Right atrium auricular region (tissue), 2 donors: ENCODE results near the gene FEN1. TPM values are rescaled to one million over a fixed set of nuclear protein-coding genes. Genes with fewer than 3 reads are reported as not detected.

Experiments used
- DNase-seq: peaks from one replicate; pipeline ENCODE4 v3.0.0-alpha.2; 2019; ENCODE audit warnings: low spot score
- H3K27ac ChIP-seq, 2 donors: fragments of 200-600 bp; sonication (generic); 1 replicate in 1 of 2; 2 replicates in 1 of 2; pipeline ENCODE4 v1.5.1; 2016 to 2019
- H3K27me3 ChIP-seq, 2 donors: fragments of 200-600 bp; sonication (generic); one replicate each; pipeline versions ENCODE4 v1.5.1 to v1.6.0; 2017 to 2019
- H3K36me3 ChIP-seq: fragments of 200-600 bp; sonication (generic); one replicate; pipeline ENCODE4 v1.5.1; 2016
- H3K4me1 ChIP-seq, 2 donors: fragments of 200-600 bp; sonication (generic); one replicate each; pipeline versions ENCODE4 v1.5.1 to v1.6.0; 2017 to 2019
- H3K4me3 ChIP-seq, 2 donors: fragments of 200-600 bp; sonication (generic); 1 replicate in 1 of 2; 2 replicates in 1 of 2; pipeline ENCODE4 v1.5.1; 2017 to 2019; ENCODE audit warnings: mild to moderate bottlenecking in 1 of 2, moderate library complexity in 1 of 2
- H3K9me3 ChIP-seq, 2 donors: fragments of 200-600 bp; sonication (generic); one replicate each; pipeline ENCODE4 v1.5.1; 2019
- total RNA-seq, 2 donors: library from RNA; depleted of rRNA; stranded (reverse); fragments of >200 nt; gene quantifications; one replicate each; pipeline ENCODE4 v1.1.0, GENCODE V29; 2016
- TF ChIP-seq, protein P1 (sequence below), 2 donors: fragments of 200-600 bp; sonication (generic); IDR thresholded peaks; one replicate each; pipeline ENCODE4 v1.5.1; 2019; ENCODE audit warnings: antibody characterized with exemption in 2 of 2

Gene FEN1
- total RNA-seq, 2 donors from 2014 or later, result 3.7 to 4.0 TPM

DNA sequence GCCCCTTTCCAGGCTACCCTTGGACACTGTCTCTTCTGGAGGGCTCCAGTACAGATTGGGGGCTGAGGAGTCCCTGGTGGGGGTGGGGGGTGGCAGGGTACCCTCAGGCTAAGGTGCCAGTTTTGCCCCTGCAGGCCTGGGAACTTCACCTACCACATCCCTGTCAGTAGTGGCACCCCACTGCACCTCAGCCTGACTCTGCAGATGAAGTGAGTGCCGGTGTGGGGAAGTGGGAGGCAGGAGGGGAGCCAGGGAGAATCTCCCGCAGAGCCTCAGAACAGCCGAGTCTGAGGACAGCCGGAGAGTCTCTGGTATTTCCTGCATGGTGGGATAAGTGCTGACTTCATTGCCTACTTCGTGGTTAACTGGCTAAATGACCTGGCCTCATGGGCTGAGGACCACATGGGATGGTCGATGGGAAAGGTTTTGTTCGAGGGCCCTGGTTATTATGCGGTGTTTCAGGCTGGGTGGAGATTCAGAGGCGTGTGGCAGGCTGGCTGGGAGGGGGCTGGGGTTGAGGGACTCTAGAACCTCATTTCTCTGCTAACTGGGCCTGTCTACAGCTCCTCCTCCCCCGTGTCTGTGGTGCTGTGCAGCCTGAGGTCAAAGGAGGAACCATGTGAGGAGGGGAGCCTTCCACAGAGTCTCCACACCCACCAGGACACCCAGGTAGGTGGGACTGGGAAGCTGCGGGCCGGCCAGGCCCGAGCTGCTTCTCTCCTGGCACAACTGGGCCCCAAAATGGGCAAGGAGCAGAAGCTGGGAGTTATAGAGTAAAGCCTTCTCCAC lies 8.8 kb upstream of the FEN1 start:
- Histone ChIP-seq H3K36me3 (peaks cover 33% of the 10 kb centered on the region), H3K27ac (no peak overlapping the region), H3K27me3 (no peaks in the 10 kb centered on the region), H3K9me3 (no peaks in the 10 kb centered on the region), H3K4me3 (no peak overlapping the region), H3K4me1 (no peaks in the 10 kb centered on the region)
- no peak for DNase-seq
- TF ChIP-seq, protein P1, sequence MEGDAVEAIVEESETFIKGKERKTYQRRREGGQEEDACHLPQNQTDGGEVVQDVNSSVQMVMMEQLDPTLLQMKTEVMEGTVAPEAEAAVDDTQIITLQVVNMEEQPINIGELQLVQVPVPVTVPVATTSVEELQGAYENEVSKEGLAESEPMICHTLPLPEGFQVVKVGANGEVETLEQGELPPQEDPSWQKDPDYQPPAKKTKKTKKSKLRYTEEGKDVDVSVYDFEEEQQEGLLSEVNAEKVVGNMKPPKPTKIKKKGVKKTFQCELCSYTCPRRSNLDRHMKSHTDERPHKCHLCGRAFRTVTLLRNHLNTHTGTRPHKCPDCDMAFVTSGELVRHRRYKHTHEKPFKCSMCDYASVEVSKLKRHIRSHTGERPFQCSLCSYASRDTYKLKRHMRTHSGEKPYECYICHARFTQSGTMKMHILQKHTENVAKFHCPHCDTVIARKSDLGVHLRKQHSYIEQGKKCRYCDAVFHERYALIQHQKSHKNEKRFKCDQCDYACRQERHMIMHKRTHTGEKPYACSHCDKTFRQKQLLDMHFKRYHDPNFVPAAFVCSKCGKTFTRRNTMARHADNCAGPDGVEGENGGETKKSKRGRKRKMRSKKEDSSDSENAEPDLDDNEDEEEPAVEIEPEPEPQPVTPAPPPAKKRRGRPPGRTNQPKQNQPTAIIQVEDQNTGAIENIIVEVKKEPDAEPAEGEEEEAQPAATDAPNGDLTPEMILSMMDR (IDR thresholded peaks at IDR 0.05), result no peak

DNA sequence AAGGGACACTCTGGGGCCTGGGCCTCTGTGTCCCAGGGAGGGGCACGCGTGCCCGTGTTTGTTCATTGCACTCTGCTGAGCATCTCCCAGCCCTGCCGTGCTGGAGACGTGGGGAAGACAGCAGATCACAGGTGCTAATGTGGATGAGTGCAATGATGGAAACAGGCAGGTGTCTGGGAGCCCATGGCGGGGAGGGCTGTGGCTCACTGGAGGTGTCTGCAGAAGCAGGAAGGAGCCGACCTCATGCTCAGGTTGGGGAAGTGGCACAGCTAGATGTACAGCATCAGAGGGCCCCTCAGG lies 8.3 kb upstream of the FEN1 start:
- no peak for DNase-seq
- H3K4me3 ChIP-seq, result no peak overlapping the region
- no peaks in the 10 kb centered on the region for H3K4me1 ChIP-seq
- TF ChIP-seq, protein P1 (IDR thresholded peaks at IDR 0.05), result no peak
- H3K27me3 ChIP-seq, result no peaks in the 10 kb centered on the region
- no peaks in the 10 kb centered on the region for H3K9me3 ChIP-seq
- no peak overlapping the region for H3K27ac ChIP-seq
- peaks cover 39% of the 10 kb centered on the region for H3K36me3 ChIP-seq

DNA sequence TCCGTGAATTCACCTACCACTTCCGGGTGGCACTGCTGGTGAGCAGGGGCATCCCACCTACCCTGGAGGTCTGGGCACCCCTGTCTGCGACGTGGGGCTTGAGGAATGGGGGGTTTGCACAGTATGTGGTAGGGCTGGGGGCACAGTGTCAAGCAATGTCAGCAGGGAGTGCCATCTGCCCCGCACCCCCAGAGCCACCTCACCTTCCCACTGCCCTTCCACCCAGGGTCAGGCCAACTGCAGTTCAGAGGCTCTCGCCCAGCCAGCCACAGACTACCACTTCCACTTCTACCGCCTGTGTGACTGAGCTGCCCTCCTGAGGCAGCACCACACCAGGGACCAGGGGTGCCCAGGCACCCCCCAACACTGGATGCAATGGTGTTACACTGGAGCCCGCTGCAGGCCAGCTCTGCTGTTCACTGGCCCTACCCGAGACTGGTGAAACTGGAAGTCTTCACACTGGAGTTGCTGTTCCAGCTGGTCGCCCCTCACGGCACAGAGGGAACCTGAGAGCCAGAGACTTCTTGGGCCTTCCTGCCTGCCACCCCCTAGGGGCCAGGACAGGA lies 6.8 kb upstream of the FEN1 start:
- no peaks in the 10 kb centered on the region for H3K27me3 ChIP-seq
- TF ChIP-seq, protein P1 (IDR thresholded peaks at IDR 0.05), result no peak
- H3K4me1 ChIP-seq, result peaks cover 0 to 4% of the 10 kb centered on the region in 2 donors
- no peak overlapping the region for H3K4me3 ChIP-seq
- H3K36me3 ChIP-seq, result peaks cover 47% of the 10 kb centered on the region
- no peak overlapping the region for H3K27ac ChIP-seq
- no peak for DNase-seq
- H3K9me3 ChIP-seq, result no peaks in the 10 kb centered on the region

DNA sequence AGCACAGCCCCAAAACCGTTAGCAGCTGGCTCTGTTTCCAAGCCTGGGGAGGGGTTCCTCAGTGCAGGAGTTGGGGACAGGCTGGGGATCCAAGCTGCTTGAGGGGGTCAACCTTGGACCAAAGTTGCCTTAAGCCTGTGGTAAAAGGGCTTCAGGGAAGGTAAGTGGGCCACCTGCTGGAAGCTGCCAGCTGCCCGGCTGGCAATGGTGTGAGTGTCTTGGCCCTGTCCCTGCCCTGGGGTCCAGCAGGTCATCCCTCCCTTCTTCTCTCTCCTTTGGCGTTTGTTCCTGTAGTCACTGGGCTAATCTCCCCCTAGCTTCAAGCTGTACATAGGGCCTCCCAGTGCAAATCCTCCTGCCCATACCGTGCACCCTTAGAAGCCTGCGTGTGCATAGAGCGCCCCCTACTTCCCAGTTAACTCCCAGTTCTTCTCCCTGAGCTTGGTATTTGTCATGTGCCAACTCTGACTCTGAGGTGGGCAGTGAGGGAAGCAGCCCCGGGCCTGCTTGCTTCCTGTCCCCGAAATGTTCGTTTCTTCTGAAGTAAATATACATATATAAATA lies 4.7 kb upstream of the FEN1 start:
- Histone ChIP-seq H3K9me3 (no peaks in the 10 kb centered on the region), H3K36me3 (peaks cover 47% of the 10 kb centered on the region), H3K27ac (no peak overlapping the region), H3K27me3 (no peaks in the 10 kb centered on the region), H3K4me3 (no peak overlapping the region), H3K4me1 (peaks cover 0 to 17% of the 10 kb centered on the region in 2 donors)
- TF ChIP-seq, protein P1 (IDR thresholded peaks at IDR 0.05), result peak in 1 of 2 donors; percentile 45
- DNase-seq, result no peak

DNA sequence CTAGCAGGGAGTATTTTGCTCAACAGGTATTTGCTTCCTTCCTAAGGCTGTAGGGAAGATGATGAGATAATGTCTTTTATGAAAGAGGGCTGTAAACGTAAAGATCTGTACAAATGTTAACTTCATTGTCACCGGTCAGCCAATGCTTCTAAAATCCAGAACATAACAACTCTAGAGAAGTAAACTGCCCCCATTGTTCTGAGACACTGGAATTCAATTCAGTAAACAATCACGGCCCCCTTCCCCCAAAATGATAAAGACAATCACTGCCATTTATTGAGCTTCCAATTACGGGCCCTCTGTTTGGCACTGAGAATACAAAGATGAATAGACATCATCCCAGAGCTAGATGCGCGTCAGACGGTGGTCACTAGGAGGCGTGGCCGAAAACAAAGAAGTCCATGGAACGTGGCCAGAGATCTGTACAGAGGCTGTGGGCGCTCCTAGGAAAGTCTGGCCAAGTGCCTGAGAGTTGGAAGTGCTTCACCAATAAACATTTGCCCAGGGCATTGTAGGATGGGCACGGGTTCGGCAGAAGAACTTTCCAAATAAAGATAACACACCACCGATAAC lies 888 bp upstream of the FEN1 start:
- no peaks in the 10 kb centered on the region for H3K27me3 ChIP-seq
- DNase-seq, result peak; percentile 80
- H3K4me1 ChIP-seq, result peaks cover 0 to 25% of the 10 kb centered on the region in 2 donors
- H3K27ac ChIP-seq, result peak overlapping the region; percentile 96 to 99
- H3K9me3 ChIP-seq, result no peaks in the 10 kb centered on the region
- peaks cover 35% of the 10 kb centered on the region for H3K36me3 ChIP-seq
- H3K4me3 ChIP-seq, result peak overlapping the region; percentile 73 to 83
- TF ChIP-seq, protein P1 (IDR thresholded peaks at IDR 0.05), result peak in 1 of 2 donors; percentile 23
